ENCODE results near the gene ZSCAN10. TPM values are rescaled to one million over a fixed set of nuclear protein-coding genes. Genes with fewer than 3 reads are reported as not detected.

ZSCAN10 gene
- total and polyA plus RNA-seq, 9 of the 15 experiments (the other 6 are each of a cell fraction or from before 2014, with no cell fraction given), result 0.22 TPM; not detected in 8

GRCh38 chr16:3062553-3062952, 36.5 kb downstream of the ZSCAN10 start:
- 41% methylated on average over 6 of the region's 6 CpGs for WGBS (ENCODE audit: insufficient coverage, low coverage, missing lambda C conversion rate)
- H4K20me1 ChIP-seq (replicated peaks; ENCODE audit: control insufficient read depth, insufficient read depth, low read length), result no peaks in the 10 kb centered on the region
- H3K4me3 ChIP-seq, result no peak overlapping the region
- no peak for FAIRE-seq
- H3K4me2 ChIP-seq (ENCODE audit: insufficient read depth, low read length), result no peak overlapping the region
- H3K79me2 ChIP-seq (ENCODE audit: control insufficient read depth, insufficient read depth, low read length), result peaks cover 2% of the 10 kb centered on the region; the same call in 2 of the 3 replicates
- in situ Hi-C loops (cut with MboI), result no loop called here
- no peak for ATAC-seq
- DNase-seq (ENCODE audit: extremely low read depth in 1 of 4, low spot score in 3 of 4), result peak in 1 of 4 experiments; percentile 19
- POLR2A ChIA-PET, result interaction anchor here (0.5 kb wide), 1 partner anchor 11 kb away, joined by 3 read pairs; no protein-coding TSS in a partner anchor
- BruUV-seq (replicated peaks), result no TSS peak
- no peaks in the 10 kb centered on the region for H3K27me3 ChIP-seq (ENCODE audit: control insufficient read depth in 2 of 2, insufficient read depth in 2 of 2, low read length in 2 of 2)
- no peak overlapping the region for H2AFZ ChIP-seq (ENCODE audit: low read depth, low read length)
- H3K27ac ChIP-seq (ENCODE audit: extremely low read depth, low read depth, low read length), result no peak overlapping the region
- intact Hi-C loops (cut with micrococcal nuclease), result no loop called here
- H3K36me3 ChIP-seq (ENCODE audit: control insufficient read depth, insufficient read depth, low read length), result no peaks in the 10 kb centered on the region
- peaks cover 4% of the 10 kb centered on the region for H3K9me1 ChIP-seq (ENCODE audit: control insufficient read depth, insufficient read depth, low read length)
- peaks cover 8 to 45% of the 10 kb centered on the region in 2 experiments for H3K4me1 ChIP-seq (replicated peaks in 1 of 2; ENCODE audit: control insufficient read depth in 2 of 2, insufficient read depth in 2 of 2, low read length in 2 of 2)
- CTCF ChIA-PET (ENCODE audit: low intra/inter-chr PET ratio), result no interaction called here
- no peak overlapping the region for H3K9ac ChIP-seq (ENCODE audit: insufficient read depth in 1 of 2, low read depth in 2 of 2, low read length in 2 of 2)
- H3K9me3 ChIP-seq (replicated peaks; ENCODE audit: control insufficient read depth, insufficient read depth, low read depth, low read length), result no peaks in the 10 kb centered on the region
- TF ChIP-seq ARHGAP35 (IDR thresholded peaks at IDR 0.05; ENCODE audit: partially characterized antibody), result no peak
- no peak for TF ChIP-seq SREBF1 (IDR thresholded peaks at IDR 0.05; ENCODE audit: borderline replicate concordance, low read depth, low read length)
- no peak for TF ChIP-seq RBM25 (IDR thresholded peaks at IDR 0.05; ENCODE audit: low read depth, low read length, severe bottlenecking)
- TF ChIP-seq ZNF668 (CRISPR knock-in tag; IDR thresholded peaks at IDR 0.05), result no peak
- TF ChIP-seq GATA2 (CRISPR knock-in tag; IDR thresholded peaks at IDR 0.05), result no peak
- TF ChIP-seq TFE3 (CRISPR knock-in tag; IDR thresholded peaks at IDR 0.05), result peak; percentile 80
- TF ChIP-seq CCNT2 (IDR thresholded peaks at IDR 0.05; ENCODE audit: borderline replicate concordance, extremely low read depth, insufficient read length, low read depth, low read length), result no peak
- TF ChIP-seq ZNF431 (CRISPR knock-in tag; IDR thresholded peaks at IDR 0.05), result no peak
- no peak for TF ChIP-seq SIX5 (IDR thresholded peaks at IDR 0.05; ENCODE audit: borderline replicate concordance in 1 of 2, insufficient read depth in 1 of 2, low read depth in 1 of 2, low read length in 2 of 2)
- TF ChIP-seq PTTG1 (tag; IDR thresholded peaks at IDR 0.05; ENCODE audit: low read depth), result no peak
- no peak for TF ChIP-seq ETV6 (IDR thresholded peaks at IDR 0.05; ENCODE audit: borderline replicate concordance in 1 of 2, low read depth in 2 of 2, low read length in 1 of 2)
- TF ChIP-seq ETV6 (CRISPR knock-in tag; IDR thresholded peaks at IDR 0.05; ENCODE audit: borderline replicate concordance), result no peak
- no peak for TF ChIP-seq RHOXF2B (CRISPR knock-in tag; conservative IDR thresholded peaks at IDR 0.05)
- TF ChIP-seq STAT5A (IDR thresholded peaks at IDR 0.05; ENCODE audit: borderline replicate concordance, low read length), result no peak
- TF ChIP-seq CGGBP1 (CRISPR knock-in tag; IDR thresholded peaks at IDR 0.05), result no peak
- no peak for TF ChIP-seq RBM34 (IDR thresholded peaks at IDR 0.05; ENCODE audit: borderline replicate concordance, insufficient read depth, low read length)
- TF ChIP-seq TEAD1 (CRISPR knock-in tag; IDR thresholded peaks at IDR 0.05), result no peak
- TF ChIP-seq ZNF384 (IDR thresholded peaks at IDR 0.05; ENCODE audit: low read depth, low read length), result peak; percentile 69
- no peak for TF ChIP-seq CREBBP (IDR thresholded peaks at IDR 0.05; ENCODE audit: low read depth, low read length)
- peak; percentile 93 for TF ChIP-seq TOE1 (IDR thresholded peaks at IDR 0.05; ENCODE audit: borderline replicate concordance)
- no peak for TF ChIP-seq TOE1 (CRISPR knock-in tag; IDR thresholded peaks at IDR 0.05; ENCODE audit: borderline replicate concordance, low read depth)
- TF ChIP-seq NCOA1 (IDR thresholded peaks at IDR 0.05; ENCODE audit: low read depth), result no peak
- TF ChIP-seq ZSCAN29 (IDR thresholded peaks at IDR 0.05), result no peak
